Testis (tissue), 3 donors: ENCODE data around the gene SKI. TPM values are rescaled to one million over a fixed set of nuclear protein-coding genes. Genes with fewer than 3 reads are reported as not detected.

Experiments used
- DNase-seq: peaks from one replicate; pipeline ENCODE4 v3.0.0-alpha.2; 2019
- H3K27ac ChIP-seq, 2 donors: fragments of 200-600 bp; sonication (generic); one replicate each; pipeline ENCODE4 v1.5.1; 2019
- H3K27me3 ChIP-seq: fragments of 200-600 bp; sonication (generic); one replicate; pipeline ENCODE4 v1.5.1; 2019
- H3K36me3 ChIP-seq: fragments of 200-600 bp; sonication (generic); one replicate; pipeline ENCODE4 v1.5.1; 2017; ENCODE audit warnings: low read depth; ENCODE audit errors: missing control alignments
- H3K4me1 ChIP-seq: fragments of 200-600 bp; sonication (generic); one replicate; pipeline ENCODE4 v1.5.1; 2019
- H3K4me3 ChIP-seq, 2 donors: fragments of 200-600 bp; sonication (generic); one replicate each; pipeline ENCODE4 v1.5.1; 2017 to 2019
- H3K9me3 ChIP-seq: fragments of 200-600 bp; sonication (generic); one replicate; pipeline ENCODE4 v1.5.1; 2017
- CTCF ChIP-seq, 3 experiments: fragments of 450-650 bp in 2 of 3; fragments of 200-600 bp in 1 of 3; sonication (generic) in 1 of 3; IDR thresholded peaks; one replicate each; pipeline ENCODE4 v1.5.1; 2016 to 2019; ENCODE audit warnings: antibody characterized with exemption in 3 of 3, mild to moderate bottlenecking in 2 of 3, moderate library complexity in 1 of 3
- POLR2A ChIP-seq: fragments of 450-650 bp; IDR thresholded peaks from one replicate; pipeline ENCODE4 v1.6.1; 2017; ENCODE audit warnings: antibody characterized with exemption, mild to moderate bottlenecking, moderate library complexity
- WGBS, 2 donors: methylation state at CpG; one replicate each; pipeline ENCODE4 v1.1.5; 2018; 5-methylcytosine and 5-hydroxymethylcytosine counted together
- intact Hi-C: fragments of 100-400 bp; cut with DNase I; formaldehyde crosslinking; loops from one replicate; pipeline ENCODE4 v1.15.1; 2023; ENCODE audit warnings: low total_unique reads
- polyA plus RNA-seq: library from polyadenylated mRNA; stranded (reverse); fragments of 350-450 nt; fragmentation: Illumina TruSeq; extraction: RNeasy Lipid Tissue Mini Kit (QIAGEN cat#74804); gene quantifications from one replicate; pipeline ENCODE4 v1.2.3, GENCODE V29; 2014; ENCODE audit warnings: low read depth, low replicate concordance; ENCODE audit not compliant: insufficient read depth
- total RNA-seq, 2 donors: library from RNA; depleted of rRNA; stranded (reverse); fragments of >200 nt; gene quantifications; one replicate each; pipeline ENCODE4 v1.2.3, GENCODE V29; 2016

The SKI gene
- total and polyA plus RNA-seq, 3 donors from 2014 or later, result 40.2 to 87.1 (median 85.7) TPM

GRCh38 chr1:2349806-2350205, 121.7 kb downstream of the SKI start:
- 86 to 90% methylated on average over 9 of the region's 9 CpGs for WGBS, 2 donors
- Histone ChIP-seq H3K4me3 (no peak overlapping the region), H3K9me3 (no peaks in the 10 kb centered on the region), H3K27ac (no peak overlapping the region), H3K36me3 (no peaks in the 10 kb centered on the region), H3K4me1 (peaks cover 8% of the 10 kb centered on the region), H3K27me3 (no peaks in the 10 kb centered on the region)
- DNase-seq, result no peak
- TF ChIP-seq CTCF (IDR thresholded peaks at IDR 0.05), result no peak
- TF ChIP-seq POLR2A, result no peak
- intact Hi-C loops, result no loop called here

GRCh38 chr1:2350501-2350900, 122.4 kb downstream of the SKI start:
- no peak for TF ChIP-seq POLR2A
- no peak for TF ChIP-seq CTCF (IDR thresholded peaks at IDR 0.05)
- Histone ChIP-seq H3K36me3 (no peaks in the 10 kb centered on the region), H3K4me1 (peaks cover 8% of the 10 kb centered on the region), H3K27ac (no peak overlapping the region), H3K27me3 (no peaks in the 10 kb centered on the region), H3K9me3 (no peaks in the 10 kb centered on the region), H3K4me3 (no peak overlapping the region)
- WGBS, 2 donors, result 90 to 91% methylated on average over 6 to 9 of the region's 10 CpGs
- no peak for DNase-seq
- intact Hi-C loops, result no loop called here

- H3K27me3 ChIP-seq, result no peaks in the 10 kb centered on the region
- no peak overlapping the region for H3K4me3 ChIP-seq
- H3K36me3 ChIP-seq, result no peaks in the 10 kb centered on the region
- H3K4me1 ChIP-seq, result peaks cover 8% of the 10 kb centered on the region
- no peak overlapping the region for H3K27ac ChIP-seq
- H3K9me3 ChIP-seq, result no peaks in the 10 kb centered on the region
- intact Hi-C loops, result no loop called here
- WGBS, 2 donors, result 90 to 91% methylated on average over 15 to 31 of the region's 31 CpGs
- DNase-seq, result no peak
- TF ChIP-seq POLR2A (no peak), CTCF (IDR thresholded peaks at IDR 0.05) (no peak)
Observed at GRCh38 chr1:2350911-2351655, 123.0 kb downstream of the SKI start.

GRCh38 chr1:2351723-2352122, 123.6 kb downstream of the SKI start:
- WGBS, 2 donors, result 92 to 96% methylated on average over 8 of the region's 8 CpGs
- Histone ChIP-seq H3K27ac (no peak overlapping the region), H3K36me3 (no peaks in the 10 kb centered on the region), H3K4me3 (no peak overlapping the region), H3K27me3 (no peaks in the 10 kb centered on the region), H3K9me3 (no peaks in the 10 kb centered on the region), H3K4me1 (peaks cover 8% of the 10 kb centered on the region)
- DNase-seq, result no peak
- TF ChIP-seq CTCF (IDR thresholded peaks at IDR 0.05) (no peak), POLR2A (no peak)
- intact Hi-C loops, result no loop called here

GRCh38 chr1:2352341-2352896, 124.3 kb downstream of the SKI start:
- 92 to 98% methylated on average over 10 to 11 of the region's 11 CpGs for WGBS, 2 donors
- Histone ChIP-seq H3K27me3 (no peaks in the 10 kb centered on the region), H3K27ac (no peak overlapping the region), H3K36me3 (no peaks in the 10 kb centered on the region), H3K4me1 (peaks cover 8% of the 10 kb centered on the region), H3K9me3 (no peaks in the 10 kb centered on the region), H3K4me3 (no peak overlapping the region)
- no peak for DNase-seq
- no peak for TF ChIP-seq POLR2A
- no peak for TF ChIP-seq CTCF (IDR thresholded peaks at IDR 0.05)
- intact Hi-C loops, result no loop called here
